Adipocyte (in vitro differentiated cells): ENCODE results near the gene ISX.

ENCODE experiments used
- DNase-seq: peaks from one replicate; pipeline ENCODE4 v3.0.0-alpha.2; 2015; ENCODE audit warnings: low read depth
- H3K27me3 ChIP-seq: replicated peaks from 2 replicates; pipeline ENCODE4 v1.7.0; 2013; ENCODE audit warnings: mild to moderate bottlenecking, low read length, moderate library complexity; ENCODE audit not compliant: control insufficient read depth, insufficient read depth
- H3K36me3 ChIP-seq: 2 replicates; pipeline ENCODE4 v1.7.0; 2013; ENCODE audit warnings: low read length, mild to moderate bottlenecking, moderate library complexity; ENCODE audit not compliant: control insufficient read depth, insufficient read depth, severe bottlenecking
- H3K4me1 ChIP-seq: 2 replicates; pipeline ENCODE4 v1.7.0; 2013; ENCODE audit warnings: mild to moderate bottlenecking, low read length, moderate library complexity; ENCODE audit not compliant: control insufficient read depth, insufficient read depth
- H3K4me3 ChIP-seq: 2 replicates; pipeline ENCODE4 v1.7.0; 2013; ENCODE audit warnings: mild to moderate bottlenecking, low read length, moderate library complexity
- H3K9ac ChIP-seq: 2 replicates; pipeline ENCODE4 v1.7.0; 2013; ENCODE audit warnings: mild to moderate bottlenecking, low read length, moderate library complexity
- H3K9me3 ChIP-seq: 2 replicates; pipeline ENCODE4 v1.7.0; 2013; ENCODE audit warnings: mild to moderate bottlenecking, low read length, moderate library complexity; ENCODE audit not compliant: control insufficient read depth

The ISX gene

DNA sequence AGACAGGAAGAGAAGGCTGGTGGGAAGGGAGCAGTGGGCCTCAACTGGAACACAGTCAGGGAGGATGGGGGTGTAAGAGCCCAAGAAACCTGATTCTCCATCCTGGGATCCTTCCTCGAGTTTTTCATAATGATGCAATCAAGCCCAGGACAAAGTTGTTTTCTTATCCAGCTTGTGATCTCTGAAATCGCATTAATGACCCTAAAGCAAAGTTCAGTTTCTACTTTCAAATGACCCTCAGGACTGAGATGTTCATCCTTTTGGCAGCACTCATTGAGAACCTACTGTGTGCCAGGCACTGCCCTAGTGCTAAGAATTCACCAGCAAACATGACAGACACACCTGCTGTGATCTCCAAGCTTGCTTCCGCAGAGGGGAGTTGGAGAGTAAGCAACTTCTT lies 45.3 kb downstream of the ISX start:
- no peaks in the 10 kb centered on the region for H3K36me3 ChIP-seq
- peaks cover 4% of the 10 kb centered on the region for H3K27me3 ChIP-seq
- no peak overlapping the region for H3K9ac ChIP-seq
- no peaks in the 10 kb centered on the region for H3K9me3 ChIP-seq
- H3K4me1 ChIP-seq, result no peaks in the 10 kb centered on the region
- no peak for DNase-seq
- H3K4me3 ChIP-seq, result no peak overlapping the region

DNA sequence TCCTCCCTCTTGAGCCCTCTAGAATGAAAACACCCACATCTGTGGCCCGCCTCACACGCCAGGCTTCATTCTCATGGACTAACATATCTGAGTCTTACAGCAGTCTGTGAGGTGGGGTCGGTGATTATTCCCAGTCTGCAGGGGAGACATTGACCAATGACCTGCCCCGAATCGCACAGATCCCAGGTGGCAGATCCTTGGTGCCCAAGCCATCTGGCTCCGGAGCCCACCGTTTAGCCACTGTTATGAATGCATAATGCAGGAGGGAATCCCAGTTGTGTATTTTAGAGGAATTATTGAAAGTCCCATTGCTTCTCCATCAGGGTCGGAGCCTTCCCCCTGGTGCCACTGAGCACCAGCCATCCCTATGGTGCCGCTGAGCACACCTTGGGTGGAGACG lies 47.4 kb downstream of the ISX start:
- no peak for DNase-seq
- Histone ChIP-seq H3K4me1 (no peaks in the 10 kb centered on the region), H3K4me3 (no peak overlapping the region), H3K36me3 (no peaks in the 10 kb centered on the region), H3K9ac (no peak overlapping the region), H3K9me3 (no peaks in the 10 kb centered on the region), H3K27me3 (peaks cover 2% of the 10 kb centered on the region)

DNA sequence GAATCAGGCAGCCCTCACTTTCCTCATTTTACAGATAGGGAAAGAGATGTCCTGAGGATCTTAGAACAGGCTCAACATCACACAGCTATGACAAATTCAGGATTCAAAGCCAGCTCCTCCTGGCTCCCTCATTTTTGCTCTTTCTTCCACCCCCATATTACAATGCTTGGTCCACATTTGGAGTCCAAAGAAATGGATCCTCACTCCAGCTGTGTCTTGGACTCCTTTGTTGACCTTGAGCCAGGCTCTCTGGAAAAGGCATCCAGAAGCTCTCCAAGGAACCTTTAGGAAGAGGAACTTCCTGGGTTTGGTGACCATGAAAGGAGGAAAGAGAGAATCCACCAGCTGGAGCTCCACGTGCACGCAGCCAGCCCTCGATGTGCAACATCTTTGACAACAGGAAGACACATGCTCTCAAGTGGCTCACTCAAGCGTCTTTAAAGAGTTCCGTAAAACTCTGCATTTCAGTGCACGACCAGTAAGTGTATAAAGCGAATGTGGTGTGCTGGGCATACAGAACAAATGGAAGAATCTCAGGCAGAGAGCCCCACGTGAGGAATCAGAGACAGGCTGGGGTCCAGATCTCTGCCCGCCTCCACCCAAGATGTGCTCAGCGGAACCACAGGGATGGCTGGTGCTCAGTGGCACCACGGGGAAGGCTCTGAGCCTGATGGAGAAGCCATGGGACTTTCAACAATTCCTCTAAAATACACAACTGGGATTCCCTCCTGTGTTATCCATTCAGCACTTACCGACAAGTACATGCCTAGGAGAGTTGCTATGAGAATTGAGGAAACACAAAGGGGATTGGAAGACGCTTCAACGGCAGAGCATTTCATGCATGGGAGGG lies 48.4 kb downstream of the ISX start:
- no peak for DNase-seq
- Histone ChIP-seq H3K36me3 (no peaks in the 10 kb centered on the region), H3K27me3 (peaks cover 5% of the 10 kb centered on the region), H3K4me3 (no peak overlapping the region), H3K9me3 (no peaks in the 10 kb centered on the region), H3K9ac (no peak overlapping the region), H3K4me1 (no peaks in the 10 kb centered on the region)

DNA sequence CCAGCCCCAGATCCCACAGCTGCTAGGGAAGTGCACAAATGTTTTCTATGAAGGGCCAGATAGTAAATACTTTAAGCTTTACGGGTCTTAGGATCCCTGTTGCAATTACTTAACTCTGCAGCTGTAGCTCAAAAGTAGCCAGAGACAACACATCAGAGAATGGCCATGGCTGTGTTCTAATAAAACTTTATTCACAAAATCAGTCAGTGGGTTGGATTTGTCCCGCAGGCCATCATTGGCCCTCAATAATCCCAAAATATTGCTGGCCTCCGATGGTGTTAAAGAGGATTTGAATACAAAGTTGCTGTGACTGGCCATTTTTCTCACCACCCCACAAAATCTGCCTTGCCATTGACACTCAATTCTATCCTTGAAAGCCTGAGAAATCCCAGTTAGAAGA lies 49.6 kb downstream of the ISX start:
- H3K9me3 ChIP-seq, result no peaks in the 10 kb centered on the region
- H3K27me3 ChIP-seq, result peaks cover 7% of the 10 kb centered on the region
- H3K4me1 ChIP-seq, result no peaks in the 10 kb centered on the region
- H3K36me3 ChIP-seq, result no peaks in the 10 kb centered on the region
- H3K9ac ChIP-seq, result no peak overlapping the region
- DNase-seq, result no peak
- H3K4me3 ChIP-seq, result no peak overlapping the region

DNA sequence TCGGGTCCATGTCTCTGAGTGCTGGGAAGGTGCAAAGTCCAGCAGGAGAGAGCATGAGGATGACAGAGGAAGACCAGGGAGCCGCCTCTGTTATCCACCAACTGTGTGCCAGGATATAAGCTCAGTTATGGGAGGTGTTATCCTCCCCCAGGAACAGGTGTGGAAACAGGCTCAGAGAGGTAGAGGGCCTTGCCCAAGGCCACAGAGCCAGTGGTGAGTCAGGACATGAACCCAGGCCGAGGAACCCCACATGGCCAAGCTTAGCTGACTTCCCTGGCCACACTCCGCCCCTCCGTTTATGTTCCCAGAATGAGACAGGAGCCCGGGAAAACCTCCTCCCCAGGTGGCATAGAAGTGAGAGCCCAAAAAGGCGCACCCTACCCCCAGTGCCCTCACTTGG lies 50.3 kb downstream of the ISX start:
- DNase-seq, result no peak
- Histone ChIP-seq H3K4me1 (no peaks in the 10 kb centered on the region), H3K36me3 (no peaks in the 10 kb centered on the region), H3K9me3 (no peaks in the 10 kb centered on the region), H3K27me3 (peaks cover 7% of the 10 kb centered on the region), H3K4me3 (no peak overlapping the region), H3K9ac (no peak overlapping the region)

DNA sequence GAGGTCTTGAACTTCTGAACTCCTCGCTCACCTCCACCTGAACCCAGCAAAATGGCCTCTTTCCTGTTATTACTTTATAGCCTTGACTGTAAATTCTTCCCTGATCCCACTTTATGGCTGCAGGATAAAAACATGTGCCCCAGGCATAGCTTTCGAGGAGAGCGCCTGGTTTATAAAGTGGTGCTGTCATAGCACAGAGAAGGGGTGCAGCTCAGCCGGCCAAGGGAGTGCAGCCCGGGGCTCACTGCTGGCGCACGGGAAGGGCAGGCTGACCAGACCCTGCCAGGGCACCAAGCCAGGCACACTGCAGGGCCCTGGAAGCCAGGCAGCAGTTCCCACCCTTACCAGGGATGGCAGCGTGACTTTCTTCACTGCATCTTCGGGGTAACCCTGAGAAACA lies 50.9 kb downstream of the ISX start:
- Histone ChIP-seq H3K4me3 (no peak overlapping the region), H3K9me3 (no peaks in the 10 kb centered on the region), H3K4me1 (no peaks in the 10 kb centered on the region), H3K27me3 (peaks cover 7% of the 10 kb centered on the region), H3K9ac (no peak overlapping the region), H3K36me3 (no peaks in the 10 kb centered on the region)
- DNase-seq, result no peak

DNA sequence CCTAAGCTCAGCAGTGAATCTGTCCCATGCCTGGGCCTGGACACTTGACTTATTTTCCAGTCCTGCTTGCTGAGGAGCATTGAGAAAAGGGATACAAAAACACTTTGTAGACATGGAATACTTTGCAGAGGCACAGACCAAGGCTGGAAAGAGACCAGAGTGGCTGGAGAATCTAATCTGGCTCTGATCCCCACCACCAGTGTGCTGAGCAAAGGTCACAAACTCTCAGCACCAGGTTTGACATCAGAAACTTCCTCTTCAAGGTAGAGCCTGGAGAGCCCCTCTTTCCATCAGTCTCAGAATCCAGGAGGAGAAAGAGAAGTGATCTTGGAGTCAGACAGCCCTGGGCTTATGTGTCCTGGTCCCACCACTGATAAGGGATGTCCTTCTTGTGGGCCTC lies 53.5 kb downstream of the ISX start:
- H3K9me3 ChIP-seq, result no peaks in the 10 kb centered on the region
- no peak overlapping the region for H3K4me3 ChIP-seq
- peaks cover 5% of the 10 kb centered on the region for H3K27me3 ChIP-seq
- DNase-seq, result no peak
- no peaks in the 10 kb centered on the region for H3K36me3 ChIP-seq
- no peaks in the 10 kb centered on the region for H3K4me1 ChIP-seq
- H3K9ac ChIP-seq, result no peak overlapping the region

DNA sequence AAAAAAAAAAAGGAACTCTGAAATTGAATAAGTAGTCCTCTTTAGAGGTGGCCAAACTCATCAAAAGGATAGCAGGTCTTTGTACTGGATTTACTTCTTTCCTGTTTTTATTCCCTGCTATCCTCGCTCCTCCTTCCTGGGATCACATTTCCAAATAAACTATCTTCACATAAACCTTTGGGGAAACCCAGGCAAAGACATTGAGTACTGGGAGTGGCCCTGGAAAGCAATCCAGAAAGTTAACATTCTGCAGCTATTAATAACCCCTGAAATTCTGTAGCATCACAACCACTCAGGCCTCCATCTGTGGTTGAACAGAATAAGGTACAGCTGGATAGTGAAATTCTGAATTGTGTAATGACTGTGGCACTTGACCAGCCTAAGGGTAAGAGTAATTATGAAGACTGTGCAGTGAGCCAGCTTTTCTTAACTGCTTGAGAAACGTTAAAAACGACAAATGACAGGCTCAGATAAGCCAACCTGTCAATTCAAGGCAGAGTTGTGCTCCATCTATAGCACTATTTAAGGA lies 58.8 kb downstream of the ISX start:
- Histone ChIP-seq H3K4me3 (no peak overlapping the region), H3K4me1 (no peaks in the 10 kb centered on the region), H3K36me3 (no peaks in the 10 kb centered on the region), H3K27me3 (peaks cover 9% of the 10 kb centered on the region), H3K9ac (no peak overlapping the region), H3K9me3 (no peaks in the 10 kb centered on the region)
- DNase-seq, result no peak

DNA sequence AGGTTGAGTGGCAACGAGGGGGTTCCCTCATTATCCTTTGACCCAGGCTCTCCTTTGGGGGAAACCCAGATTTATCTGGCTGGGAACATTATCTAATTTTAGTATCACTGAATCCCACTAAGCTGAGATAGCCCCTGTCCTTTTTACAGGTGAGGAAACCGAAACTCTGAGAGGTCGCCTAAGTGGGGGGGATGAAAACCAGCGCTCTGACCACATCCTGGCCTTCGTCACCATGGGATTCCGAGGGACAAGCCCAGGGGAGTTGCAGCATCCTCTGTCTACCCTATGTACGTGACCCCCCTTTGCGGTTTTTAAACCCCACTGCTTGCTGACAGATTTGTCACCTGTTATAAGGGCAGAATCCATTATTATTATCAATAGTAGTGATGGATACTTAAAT lies 61.0 kb downstream of the ISX start:
- no peak for DNase-seq
- Histone ChIP-seq H3K9ac (no peak overlapping the region), H3K9me3 (no peaks in the 10 kb centered on the region), H3K4me1 (no peaks in the 10 kb centered on the region), H3K4me3 (no peak overlapping the region), H3K36me3 (no peaks in the 10 kb centered on the region), H3K27me3 (peaks cover 14% of the 10 kb centered on the region)

DNA sequence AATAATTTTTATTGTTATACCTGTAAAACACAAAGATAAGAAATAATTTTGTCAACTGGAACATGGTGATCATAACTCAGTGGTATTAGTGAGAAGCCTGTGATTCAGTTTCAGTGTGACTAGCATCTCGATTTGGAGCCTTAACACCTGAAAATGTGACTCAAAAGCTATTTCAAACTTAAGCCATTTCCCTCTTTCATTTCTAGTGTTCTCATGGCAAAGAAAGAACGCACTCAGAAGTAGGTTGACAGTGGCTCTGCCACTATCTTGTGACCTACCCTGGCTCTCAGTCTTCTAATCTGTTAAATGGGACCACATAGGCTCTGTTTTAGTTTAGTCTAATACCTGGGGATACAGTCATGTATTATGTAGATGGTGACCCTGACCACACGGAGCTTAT lies 62.7 kb downstream of the ISX start:
- no peak for DNase-seq
- H3K36me3 ChIP-seq, result no peaks in the 10 kb centered on the region
- H3K4me3 ChIP-seq, result no peak overlapping the region
- peaks cover 24% of the 10 kb centered on the region for H3K27me3 ChIP-seq
- no peaks in the 10 kb centered on the region for H3K9me3 ChIP-seq
- no peaks in the 10 kb centered on the region for H3K4me1 ChIP-seq
- no peak overlapping the region for H3K9ac ChIP-seq

DNA sequence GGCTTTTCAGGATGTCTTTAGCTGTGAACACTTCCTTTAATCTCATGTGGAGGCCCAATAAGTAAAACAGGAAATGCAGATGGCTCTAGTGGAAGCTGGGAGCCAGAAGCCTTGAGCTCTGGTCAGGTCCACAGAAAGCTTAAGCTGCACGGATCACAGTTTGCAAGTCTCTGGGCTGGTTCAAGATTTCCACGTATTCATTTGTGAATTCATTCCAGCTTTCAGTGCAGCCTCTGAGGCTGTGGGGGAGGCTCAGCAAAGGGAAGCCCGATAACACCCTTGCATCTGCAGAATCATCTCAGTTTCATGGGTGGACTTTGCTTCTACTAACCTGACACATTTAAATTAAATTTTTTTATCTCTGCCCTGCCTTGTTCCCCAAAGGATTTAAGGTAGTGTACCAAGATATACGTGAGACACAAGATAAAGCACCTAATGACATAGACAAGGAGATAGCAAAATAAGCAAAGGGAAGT lies 65.6 kb downstream of the ISX start:
- H3K36me3 ChIP-seq, result no peaks in the 10 kb centered on the region
- no peak for DNase-seq
- peaks cover 25% of the 10 kb centered on the region for H3K27me3 ChIP-seq
- H3K9ac ChIP-seq, result no peak overlapping the region
- no peaks in the 10 kb centered on the region for H3K9me3 ChIP-seq
- no peak overlapping the region for H3K4me3 ChIP-seq
- no peaks in the 10 kb centered on the region for H3K4me1 ChIP-seq

DNA sequence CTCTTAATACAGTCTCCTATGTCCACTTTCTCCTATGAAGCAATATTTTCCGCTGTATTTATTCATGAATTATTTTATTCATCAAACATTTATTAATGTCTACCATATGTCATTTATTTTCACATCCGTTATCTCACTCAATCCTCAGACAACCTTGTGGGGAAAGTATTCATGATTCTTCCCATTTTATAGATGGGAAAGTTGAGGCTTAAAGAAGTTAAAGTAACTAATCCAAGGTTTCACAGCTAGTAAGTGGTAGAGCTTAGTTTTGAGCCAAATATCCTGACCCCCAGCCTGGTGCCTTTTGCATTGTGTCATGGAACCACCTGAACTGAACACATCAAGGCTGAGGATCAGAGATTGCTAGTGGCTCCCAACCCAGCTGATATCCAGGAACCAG lies 66.6 kb downstream of the ISX start:
- Histone ChIP-seq H3K4me3 (no peak overlapping the region), H3K9me3 (no peaks in the 10 kb centered on the region), H3K4me1 (no peaks in the 10 kb centered on the region), H3K9ac (no peak overlapping the region), H3K36me3 (no peaks in the 10 kb centered on the region), H3K27me3 (peaks cover 22% of the 10 kb centered on the region)
- DNase-seq, result no peak
